HG02763 (cell line): Measurements from ENCODE around the gene RPL28.

ENCODE experiments used
- ATAC-seq: cut with Tn5 transposase; IDR thresholded peaks from one replicate; pipeline ENCODE4 v1.9.1; 2021; ENCODE audit warnings: mild to moderate bottlenecking, moderate library complexity; ENCODE audit not compliant: unreplicated experiment

The RPL28 gene

GRCh38 chr19:55372316-55373081 lies 13.2 kb upstream of the RPL28 start:
- ATAC-seq: no peak

DNA sequence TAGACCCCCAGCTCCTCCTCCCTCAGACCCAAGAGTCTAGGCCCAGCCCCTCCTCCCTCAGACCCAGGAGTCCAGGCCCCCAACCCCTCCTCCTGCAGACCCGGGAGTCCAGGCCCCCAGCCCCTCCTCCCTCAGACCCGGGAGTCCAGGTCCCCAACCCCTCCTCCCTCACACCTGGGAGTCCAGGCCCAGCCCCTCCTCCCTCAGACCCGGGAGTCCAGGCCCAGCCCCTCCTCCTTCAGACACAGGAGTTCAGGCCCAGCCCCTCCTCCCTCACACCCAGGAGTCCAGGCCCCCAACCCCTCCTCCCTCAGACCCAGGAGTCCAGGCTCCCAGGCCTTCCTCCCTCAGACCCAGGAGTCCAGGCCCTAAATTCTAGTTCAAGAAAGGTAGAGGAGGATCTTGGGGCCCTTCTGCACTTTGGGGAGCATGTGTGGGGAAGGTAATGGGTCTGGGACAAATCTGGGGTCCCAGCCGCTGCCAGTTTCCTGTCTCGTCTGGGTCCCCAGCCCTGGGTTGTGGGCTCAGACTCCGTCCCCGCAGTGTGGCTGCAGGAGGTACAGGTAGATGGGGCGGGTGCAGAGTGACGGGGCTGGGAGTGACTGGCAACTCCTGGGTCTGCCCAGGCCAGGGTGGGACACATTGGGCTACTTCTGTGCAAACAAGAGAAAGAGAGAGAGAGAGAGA lies 12.3 kb upstream of the RPL28 start:
- no peak for ATAC-seq

GRCh38 chr19:55373993-55374757 lies 11.6 kb upstream of the RPL28 start:
- ATAC-seq: no peak

- no peak for ATAC-seq
Measured at GRCh38 chr19:55376241-55376933, 9.3 kb upstream of the RPL28 start, which contains the start of gene TMEM190. TSS of gene TMEM190 (plus strand) at chr19:55376826. CDS start at chr19:55376854, 28 bp downstream.

DNA sequence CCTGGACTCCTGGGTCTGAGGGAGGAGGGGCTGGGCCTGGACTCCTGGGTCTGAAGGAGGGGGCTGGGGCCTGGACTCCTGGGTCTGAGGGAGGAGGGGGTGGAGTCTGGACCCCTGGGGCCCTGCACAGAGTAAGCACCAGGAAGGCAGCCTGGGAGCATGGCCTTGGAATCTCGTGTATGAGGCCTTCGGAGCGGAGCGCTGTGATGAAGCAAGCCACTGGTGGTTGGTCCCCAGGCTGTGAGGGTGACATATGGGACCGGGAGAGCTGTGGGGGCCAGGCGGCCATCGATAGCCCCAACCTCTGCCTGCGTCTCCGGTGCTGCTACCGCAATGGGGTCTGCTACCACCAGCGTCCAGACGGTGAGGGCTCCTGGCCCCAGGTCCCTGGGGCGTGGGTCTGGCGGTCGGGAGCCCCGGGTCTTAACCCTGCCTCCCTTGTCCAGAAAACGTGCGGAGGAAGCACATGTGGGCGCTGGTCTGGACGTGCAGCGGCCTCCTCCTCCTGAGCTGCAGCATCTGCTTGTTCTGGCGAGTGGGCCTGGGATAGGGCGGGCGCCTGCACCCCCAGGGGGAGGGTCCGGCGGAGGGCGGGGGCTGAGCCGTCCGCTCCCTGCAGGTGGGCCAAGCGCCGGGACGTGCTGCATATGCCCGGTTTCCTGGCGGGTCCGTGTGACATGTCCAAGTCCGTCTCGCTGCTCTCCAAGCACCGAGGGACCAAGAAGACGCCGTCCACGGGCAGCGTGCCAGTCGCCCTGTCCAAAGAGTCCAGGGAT lies 8.2 kb upstream of the RPL28 start:
- ATAC-seq: no peak

- ATAC-seq: no peak
Measured at GRCh38 chr19:55379174-55379573, 6.6 kb upstream of the RPL28 start.

GRCh38 chr19:55382013-55382412 lies 3.7 kb upstream of the RPL28 start:
- ATAC-seq: no peak

DNA sequence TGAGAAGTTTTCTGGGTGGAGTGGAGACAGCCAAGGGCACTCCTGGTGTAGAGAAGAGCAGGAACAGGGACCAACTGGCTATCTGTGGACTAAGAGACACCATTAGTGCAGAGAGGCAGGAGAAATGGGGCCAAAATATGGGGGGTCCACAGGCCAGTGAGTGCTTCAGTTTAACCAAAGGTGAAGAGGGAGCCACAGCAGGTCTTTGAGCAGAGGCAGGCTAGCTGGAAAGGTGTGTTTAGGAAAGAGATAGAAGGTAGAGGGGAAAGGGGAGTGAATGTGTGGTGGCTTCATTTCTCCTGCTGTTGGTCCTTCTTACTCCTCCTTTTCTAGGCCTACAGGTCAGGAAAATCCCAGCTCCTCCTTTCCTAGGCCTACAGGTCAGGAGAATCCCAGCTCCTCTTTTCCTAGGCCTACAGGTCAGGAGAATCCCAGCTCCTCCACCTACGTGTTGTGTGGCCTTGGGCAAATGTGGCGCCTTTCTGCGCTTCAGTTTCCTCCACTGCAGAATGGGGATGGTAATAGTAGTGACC lies 3.1 kb upstream of the RPL28 start:
- ATAC-seq: no peak

DNA sequence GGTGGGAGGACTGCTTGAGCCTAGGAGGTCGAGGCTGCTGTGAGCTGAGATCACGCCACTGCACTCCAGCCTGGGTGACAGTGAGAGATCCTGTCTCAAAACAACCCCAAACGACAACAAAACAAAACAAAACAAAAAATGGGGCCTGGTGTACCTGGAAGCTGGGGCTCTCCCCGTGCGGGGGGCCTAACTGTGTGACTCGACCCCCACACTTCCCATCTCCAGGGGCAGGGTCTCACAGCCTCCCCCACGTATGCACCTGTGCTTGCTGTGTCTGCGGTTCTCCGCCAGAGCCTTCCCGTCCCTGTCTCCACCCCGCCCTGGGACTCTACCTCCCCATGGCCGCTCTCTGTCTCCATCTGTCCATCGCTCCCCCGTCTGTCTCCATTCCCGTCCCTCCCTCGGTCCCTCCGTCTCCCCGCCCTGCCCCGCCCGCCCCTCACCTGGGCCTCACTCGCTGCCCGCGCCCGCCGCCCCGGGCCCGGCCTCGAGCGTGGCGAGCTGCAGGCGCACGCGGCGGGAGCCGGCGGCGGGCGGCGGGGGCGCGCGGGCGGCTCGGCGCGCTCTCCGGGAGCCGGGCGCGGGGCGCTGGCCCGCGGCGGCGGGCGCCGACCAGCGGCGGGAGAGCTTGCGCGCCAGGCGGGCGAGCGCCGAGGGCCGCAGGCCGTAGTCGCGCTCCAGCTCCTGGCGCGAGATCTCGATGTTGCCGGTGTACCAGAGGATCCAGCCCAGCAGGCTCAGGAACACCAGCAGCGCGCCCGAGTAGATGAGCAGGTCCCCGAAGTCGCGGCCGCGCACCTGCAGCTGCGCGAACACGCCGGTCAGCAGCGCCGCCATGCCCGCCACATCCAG lies 2.2 kb upstream of the RPL28 start:
- no peak for ATAC-seq

GRCh38 chr19:55384131-55384919 lies 1.4 kb upstream of the RPL28 start, which contains the start of gene TMEM238:
TSS of gene TMEM238 (minus strand) at chr19:55384292. CDS start at chr19:55384259, 33 bp downstream.
- no peak for ATAC-seq

GRCh38 chr19:55384920-55385723 lies 610 bp upstream of the RPL28 start:
- peak; percentile 44 for ATAC-seq

- ATAC-seq: no peak
Measured at GRCh38 chr19:55386493-55386971, 800 bp downstream of the RPL28 start.

- ATAC-seq: no peak
Measured at GRCh38 chr19:55387736-55388497, 2.2 kb downstream of the RPL28 start.

GRCh38 chr19:55389386-55390317 lies 3.9 kb downstream of the RPL28 start:
- no peak for ATAC-seq

DNA sequence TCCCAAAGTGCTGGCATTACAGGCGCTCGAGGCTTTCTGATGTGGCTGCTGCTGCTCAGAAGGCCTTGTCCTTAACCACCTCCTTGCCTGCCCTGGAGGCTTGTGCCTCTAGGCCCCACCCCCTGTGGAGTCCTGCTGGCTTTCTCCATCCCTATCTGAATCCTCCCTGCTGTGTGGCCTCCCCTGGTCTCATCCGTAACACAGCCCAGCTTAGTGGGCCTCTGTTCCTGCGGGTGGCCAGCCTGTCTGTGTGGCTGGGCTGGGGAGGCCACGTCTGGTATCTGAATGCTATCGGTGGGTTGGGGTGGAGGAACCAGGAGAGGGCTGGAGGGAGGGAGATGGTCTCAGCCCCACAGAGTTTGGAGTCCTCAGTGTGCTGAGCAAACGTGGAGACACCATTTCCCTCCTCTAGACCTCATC lies 4.7 kb downstream of the RPL28 start:
- ATAC-seq: no peak
